Endothelial cell of umbilical vein (primary cell): ENCODE results near the gene FAM124B. TPM values are rescaled to one million over a fixed set of nuclear protein-coding genes. Genes with fewer than 3 reads are reported as not detected.
A peak's percentile ranks its signal among the peaks of the same experiment; 100 is the strongest.

ENCODE experiments used
- BruUV-seq: library from RNA; stranded (reverse); fragments of 400-500 nt; replicated peaks from 2 replicates; lab custom pipeline; 2021; lab: Mats Ljungman, UMichigan
- CTCF ChIA-PET: fragments of 300-600, 350-600 bp; sonication (Branson Sonifier 250); formaldehyde crosslinking; loops from one replicate; lab custom pipeline; 2021; ENCODE audit warnings: antibody characterized with exemption, inconsistent platforms; lab: Charles Lee
- POLR2A ChIA-PET: fragments of 300-600, 350-600 bp; sonication (Branson Sonifier 250); formaldehyde crosslinking; loops from one replicate; lab custom pipeline; 2021; ENCODE audit warnings: antibody characterized with exemption, inconsistent platforms; lab: Charles Lee
- DNase-seq: peaks from one replicate; pipeline ENCODE4 v3.0.0-alpha.2; 2011; ENCODE audit warnings: low read depth, low spot score
- FAIRE-seq: peaks from 2 replicates; lab custom pipeline; 2011; peaks lifted over from hg19 to GRCh38; lab: Jason Lieb, UNC
- H2AFZ ChIP-seq: 2 replicates; pipeline ENCODE4 v1.6.0; 2012; ENCODE audit warnings: low read depth, low read length, control low read depth, inconsistent platforms
- H3K27ac ChIP-seq: 2 replicates; pipeline ENCODE4 v1.5.1; 2011; ENCODE audit warnings: low read depth, mild to moderate bottlenecking, control low read depth, low read length, moderate library complexity; ENCODE audit not compliant: insufficient read depth
- H3K27me3 ChIP-seq, 2 experiments: 2 replicates each; pipeline versions ENCODE4 v1.6.0 to v1.6.1; 2011; ENCODE audit warnings: low read length in 2 of 2, mixed read lengths in 1 of 2; ENCODE audit not compliant: control insufficient read depth in 2 of 2, insufficient read depth in 2 of 2
- H3K36me3 ChIP-seq, 2 experiments: 2 replicates in 1 of 2; 3 replicates in 1 of 2; pipeline ENCODE4 v1.5.1; 2011; ENCODE audit warnings: low read length in 2 of 2, mild to moderate bottlenecking in 1 of 2, moderate library complexity in 1 of 2; ENCODE audit not compliant: control insufficient read depth in 2 of 2, insufficient read depth in 2 of 2; ENCODE audit errors: extremely low read depth in 1 of 2
- H3K4me1 ChIP-seq: 3 replicates; pipeline ENCODE4 v1.5.1; 2011; ENCODE audit warnings: mild to moderate bottlenecking, low read length; ENCODE audit not compliant: control insufficient read depth, insufficient read depth; ENCODE audit errors: extremely low read depth
- H3K4me2 ChIP-seq: 2 replicates; pipeline ENCODE4 v1.6.1; 2011; ENCODE audit warnings: low read length, control low read depth, mixed read lengths; ENCODE audit not compliant: insufficient read depth
- H3K4me3 ChIP-seq, 3 experiments: fragments of 200-600 bp in 1 of 3; sonication (generic), shearing (Covaris generic) in 1 of 3; replicated peaks in 1 of 3; 2 replicates each; pipeline ENCODE4 v1.5.1; 2011 to 2016; ENCODE audit warnings: control low read depth in 3 of 3, low read length in 3 of 3, mild to moderate bottlenecking in 2 of 3, inconsistent platforms in 1 of 3, low read depth in 1 of 3, moderate library complexity in 1 of 3; ENCODE audit not compliant: insufficient read depth in 1 of 3
- H3K79me2 ChIP-seq: 2 replicates; pipeline ENCODE4 v1.6.0; 2012; ENCODE audit warnings: low read length, inconsistent platforms; ENCODE audit not compliant: control insufficient read depth, insufficient read depth
- H3K9ac ChIP-seq: replicated peaks from 2 replicates; pipeline ENCODE3; 2011; ENCODE audit warnings: low read length, control low read depth; ENCODE audit not compliant: insufficient read depth; ENCODE audit errors: extremely low read depth
- H3K9me1 ChIP-seq: replicated peaks from 3 replicates; pipeline ENCODE4 v1.6.0; 2011; ENCODE audit warnings: mild to moderate bottlenecking, low read length; ENCODE audit not compliant: control insufficient read depth, insufficient read depth; ENCODE audit errors: extremely low read depth
- H3K9me3 ChIP-seq: replicated peaks from 2 replicates; pipeline ENCODE4 v1.5.1; 2012; ENCODE audit warnings: low read length, inconsistent platforms; ENCODE audit not compliant: control insufficient read depth, insufficient read depth
- H4K20me1 ChIP-seq: replicated peaks from 2 replicates; pipeline ENCODE3; 2011; ENCODE audit warnings: mild to moderate bottlenecking, low read length; ENCODE audit not compliant: control insufficient read depth, insufficient read depth; ENCODE audit errors: extremely low read depth
- CTCF ChIP-seq, 2 donors: IDR thresholded peaks; 1 replicate in 1 of 2; 2 replicates in 1 of 2; pipeline ENCODE4 v1.5.1; 2011; ENCODE audit warnings: low read length in 2 of 2, mild to moderate bottlenecking in 2 of 2, moderate library complexity in 2 of 2, control low read depth in 1 of 2, inconsistent platforms in 1 of 2, low read depth in 1 of 2; ENCODE audit not compliant: insufficient read depth in 1 of 2; ENCODE audit errors: extremely low read depth in 1 of 2
- EZH2 ChIP-seq: IDR thresholded peaks from 2 replicates; pipeline ENCODE4 v1.6.1; 2012; ENCODE audit warnings: borderline replicate concordance, low read depth, mild to moderate bottlenecking, moderate library complexity, low read length, inconsistent platforms; ENCODE audit not compliant: severe bottlenecking
- FOS ChIP-seq: IDR thresholded peaks from 2 replicates; pipeline ENCODE4 v1.6.1; 2011; ENCODE audit warnings: mild to moderate bottlenecking, low read length, moderate library complexity, borderline replicate concordance; ENCODE audit not compliant: insufficient read depth
- GATA2 ChIP-seq: IDR thresholded peaks from 2 replicates; pipeline ENCODE4 v1.7.0; 2011; ENCODE audit warnings: low read depth, mild to moderate bottlenecking, moderate library complexity, mixed read lengths, low read length; ENCODE audit not compliant: insufficient read length, insufficient read depth
- JUN ChIP-seq: IDR thresholded peaks from 2 replicates; pipeline ENCODE4 v1.6.1; 2011; ENCODE audit warnings: borderline replicate concordance, low read depth; ENCODE audit not compliant: insufficient read length, insufficient read depth
- MAX ChIP-seq: IDR thresholded peaks from 2 replicates; pipeline ENCODE4 v1.6.1; 2011; ENCODE audit not compliant: insufficient read depth, insufficient read length
- MYC ChIP-seq: IDR thresholded peaks from one replicate; pipeline ENCODE4 v1.6.1; 2011; ENCODE audit warnings: mild to moderate bottlenecking, low read depth, low read length
- POLR2A ChIP-seq: IDR thresholded peaks from 2 replicates; pipeline ENCODE4 v1.6.1; 2012; ENCODE audit warnings: low read depth, mild to moderate bottlenecking, control low read depth, low read length
- POLR2AphosphoS5 ChIP-seq: IDR thresholded peaks from 2 replicates; pipeline ENCODE4 v1.6.1; 2012; ENCODE audit warnings: low read depth, mild to moderate bottlenecking, control low read depth, low read length, moderate library complexity; ENCODE audit not compliant: insufficient read depth
- dilution Hi-C: fragments of 300-500 bp; cut with MboI; formaldehyde crosslinking; loops from one replicate; pipeline ENCODE4 v1.15.0; 2019; ENCODE audit warnings: low sequenced_read_pairs; ENCODE audit not compliant: extremely low pct_ligation_motif_present
- intact Hi-C: fragments of 100-400 bp; cut with micrococcal nuclease; formaldehyde crosslinking; loops from one replicate; pipeline ENCODE4 v1.10.0; 2022
- polyA plus RNA-seq, 4 experiments: library from polyadenylated mRNA; depleted of rRNA in 3 of 4; stranded (reverse) in 3 of 4; unstranded in 1 of 4; fragments of >200 nt; gene quantifications; 2 replicates each; pipeline versions ENCODE4 v1.2.1 to v1.2.3, GENCODE V29; 2011 to 2012; ENCODE audit warnings: missing spikeins in 1 of 4
- total RNA-seq: library from RNA; stranded (reverse); gene quantifications from 2 replicates; pipeline ENCODE4 v1.2.3, GENCODE V29; 2021

Gene FAM124B
- total and polyA plus RNA-seq, 2 donors (not counting 3 experiments of a cell fraction or from before 2014, with no cell fraction given): 82.0 to 119 TPM

GRCh38 chr2:224392545-224392944, 9.4 kb downstream of the FAM124B start:
- H3K9ac ChIP-seq: no peak overlapping the region
- H3K4me1 ChIP-seq: no peaks in the 10 kb centered on the region
- TF ChIP-seq JUN (no peak), MYC (no peak), EZH2 (no peak), MAX (no peak), POLR2A (no peak), CTCF (IDR thresholded peaks at IDR 0.05; ENCODE audit: extremely low read depth in 1 of 2, insufficient read depth in 1 of 2, low read depth in 1 of 2, low read length in 2 of 2) (no peak), GATA2 (no peak), POLR2AphosphoS5 (no peak), FOS (no peak)
- CTCF ChIA-PET: interaction anchor here (1.3 to 1.9 kb wide), 3 partner anchors 9 to 193 kb away, joined by 3 to 7 read pairs (median 6); partner anchors contain the start of gene FAM124B
- no peak overlapping the region for H3K4me3 ChIP-seq
- dilution Hi-C loops (no loop called here), intact Hi-C loops (no loop called here)
- H3K27me3 ChIP-seq: no peaks in the 10 kb centered on the region
- H3K9me3 ChIP-seq: no peaks in the 10 kb centered on the region
- no TSS peak for BruUV-seq
- H3K9me1 ChIP-seq: no peaks in the 10 kb centered on the region
- H3K4me2 ChIP-seq: no peak overlapping the region
- H4K20me1 ChIP-seq: peaks cover 8% of the 10 kb centered on the region
- peaks cover 7 to 28% of the 10 kb centered on the region in 2 experiments for H3K36me3 ChIP-seq
- no peak for FAIRE-seq
- POLR2A ChIA-PET: interaction anchor here (0.8 kb wide), 1 partner anchor 15 kb away, joined by 4 read pairs; no protein-coding TSS in a partner anchor
- peaks cover 78% of the 10 kb centered on the region for H3K79me2 ChIP-seq
- DNase-seq: peak; percentile 34
- no peak overlapping the region for H3K27ac ChIP-seq
- H2AFZ ChIP-seq: no peak overlapping the region
